K562 (cell line): ENCODE measurements around the gene ANKS3. TPM values are rescaled to one million over a fixed set of nuclear protein-coding genes. Genes with fewer than 3 reads are reported as not detected.

Source experiments
- ATAC-seq: fragments of 200-7000 bp; cut with Tn5 transposase; 3 replicates; pipeline ENCODE4 v1.9.1; 2020; ENCODE audit warnings: moderate library complexity
- BruUV-seq: library from RNA; stranded (reverse); fragments of 400-500 nt; replicated peaks from 2 replicates; lab custom pipeline; 2021; lab: Mats Ljungman, UMichigan
- CTCF ChIA-PET: fragments of 300-600 bp; formaldehyde crosslinking; extraction: SDS; loops from one replicate; lab custom pipeline; 2021; ENCODE audit warnings: low intra/inter-chr PET ratio; lab: Yijun Ruan, JAX
- POLR2A ChIA-PET: fragments of 300-600, 350-650 bp; sonication (Branson Sonifier 250); formaldehyde crosslinking; extraction: SDS; loops from one replicate; lab custom pipeline; 2021; ENCODE audit warnings: antibody characterized with exemption, inconsistent platforms; lab: Yijun Ruan, JAX
- DNase-seq, 4 experiments: peaks; one replicate each; pipeline versions ENCODE4 v3.0.0 to v3.0.0-alpha.2; 2011 to 2018; ENCODE audit warnings: low spot score in 3 of 4, mixed read lengths in 3 of 4; ENCODE audit errors: extremely low read depth in 1 of 4
- FAIRE-seq: peaks from 2 replicates; lab custom pipeline; 2011; peaks lifted over from hg19 to GRCh38; lab: Jason Lieb, UNC
- H2AFZ ChIP-seq: 2 replicates; pipeline ENCODE4 v1.6.0; 2011; ENCODE audit warnings: low read depth, low read length, control low read depth, inconsistent platforms
- H3K27ac ChIP-seq: fragments of 200-600 bp; 3 replicates; pipeline ENCODE4 v1.8.0; 2011; ENCODE audit warnings: low read depth, mild to moderate bottlenecking, control low read depth, inconsistent platforms, low read length, moderate library complexity, mixed read lengths; ENCODE audit errors: extremely low read depth
- H3K27me3 ChIP-seq, 2 experiments: fragments of 300-600 bp in 1 of 2; 2 replicates in 1 of 2; 3 replicates in 1 of 2; pipeline versions ENCODE4 v1.6.0 to v1.8.0; 2011; ENCODE audit warnings: inconsistent platforms in 2 of 2, low read length in 2 of 2, mild to moderate bottlenecking in 1 of 2, mixed read lengths in 1 of 2, moderate library complexity in 1 of 2; ENCODE audit not compliant: control insufficient read depth in 2 of 2, insufficient read depth in 2 of 2
- H3K36me3 ChIP-seq: fragments of 300-600 bp; 3 replicates; pipeline ENCODE4 v1.8.0; 2011; ENCODE audit warnings: mild to moderate bottlenecking, low read length, inconsistent platforms; ENCODE audit not compliant: control insufficient read depth, insufficient read depth
- H3K4me1 ChIP-seq, 2 experiments: fragments of 200-600 bp in 1 of 2; replicated peaks in 1 of 2; 2 replicates in 1 of 2; 3 replicates in 1 of 2; pipeline versions ENCODE4 v1.5.1 to v1.8.0; 2011; ENCODE audit warnings: inconsistent platforms in 2 of 2, low read length in 2 of 2, mild to moderate bottlenecking in 1 of 2, mixed read lengths in 1 of 2, moderate library complexity in 1 of 2; ENCODE audit not compliant: control insufficient read depth in 2 of 2, insufficient read depth in 2 of 2
- H3K4me2 ChIP-seq: 2 replicates; pipeline ENCODE4 v1.6.1; 2011; ENCODE audit warnings: low read length, control low read depth, inconsistent platforms, mixed read lengths; ENCODE audit not compliant: insufficient read depth
- H3K4me3 ChIP-seq: fragments of 200-600 bp; sonication (generic), shearing (Covaris generic); 2 replicates; pipeline ENCODE4 v1.5.1; 2016; ENCODE audit warnings: control low read depth, inconsistent platforms
- H3K79me2 ChIP-seq: fragments of 200-600 bp; 3 replicates; pipeline ENCODE4 v1.8.0; 2011; ENCODE audit warnings: low read length, inconsistent platforms; ENCODE audit not compliant: control insufficient read depth, insufficient read depth
- H3K9ac ChIP-seq, 2 experiments: 2 replicates each; pipeline versions ENCODE4 v1.6.0 to v1.6.1; 2011; ENCODE audit warnings: low read depth in 2 of 2, low read length in 2 of 2, control low read depth in 1 of 2, inconsistent platforms in 1 of 2, mild to moderate bottlenecking in 1 of 2, mixed read lengths in 1 of 2; ENCODE audit not compliant: insufficient read depth in 1 of 2
- H3K9me1 ChIP-seq: one replicate; pipeline ENCODE4 v1.6.0; 2011; ENCODE audit warnings: inconsistent platforms, mild to moderate bottlenecking, low read length, moderate library complexity; ENCODE audit not compliant: control insufficient read depth, insufficient read depth
- H3K9me3 ChIP-seq: replicated peaks from 2 replicates; pipeline ENCODE4 v1.5.1; 2011; ENCODE audit warnings: low read depth, low read length, inconsistent platforms; ENCODE audit not compliant: control insufficient read depth, insufficient read depth
- H4K20me1 ChIP-seq: replicated peaks from 2 replicates; pipeline ENCODE4 v1.6.1; 2011; ENCODE audit warnings: low read length, inconsistent platforms, mixed read lengths; ENCODE audit not compliant: control insufficient read depth, insufficient read depth
- EP300 ChIP-seq: IDR thresholded peaks from 2 replicates; pipeline ENCODE4 v1.6.1; 2012; ENCODE audit warnings: low read length, improper control_type of control experiment
- ETV5 ChIP-seq: sonication (generic); formaldehyde crosslinking; IDR thresholded peaks from 2 replicates; pipeline ENCODE4 v1.4.0; 2020; ENCODE audit warnings: low read depth, mild to moderate bottlenecking, missing genetic modification reagents
- EWSR1 ChIP-seq: fragments of 450-650 bp; IDR thresholded peaks from 2 replicates; pipeline ENCODE4 v1.6.1; 2018; ENCODE audit warnings: borderline replicate concordance, mild to moderate bottlenecking, low read depth, moderate library complexity; ENCODE audit not compliant: partially characterized antibody
- MXI1 ChIP-seq: IDR thresholded peaks from 2 replicates; pipeline ENCODE4 v1.6.1; 2011; ENCODE audit warnings: low read depth, mild to moderate bottlenecking, improper control_type of control experiment, low read length
- NFIC ChIP-seq: fragments of 450-650 bp; IDR thresholded peaks from 2 replicates; pipeline ENCODE4 v1.6.1; 2017; ENCODE audit warnings: mild to moderate bottlenecking, inconsistent platforms
- STAG1 ChIP-seq: sonication (generic); formaldehyde crosslinking; IDR thresholded peaks from 2 replicates; pipeline ENCODE4 v1.5.0; 2020; ENCODE audit warnings: missing genetic modification reagents, borderline replicate concordance
- TSHZ1 ChIP-seq: fragments of 250-450 bp; sonication (Bioruptor Pico); IDR thresholded peaks from 2 replicates; pipeline ENCODE4 v1.4.0; 2020; ENCODE audit warnings: mild to moderate bottlenecking, moderate library complexity
- XRCC4 ChIP-seq: IDR thresholded peaks from one replicate; pipeline ENCODE4 v1.6.1; 2011; ENCODE audit not compliant: insufficient read depth, insufficient read length; ENCODE audit errors: extremely low read depth
- ZBTB8A ChIP-seq: fragments of 450-650 bp; IDR thresholded peaks from 2 replicates; pipeline ENCODE4 v1.6.1; 2018; ENCODE audit warnings: mild to moderate bottlenecking, moderate library complexity; ENCODE audit not compliant: partially characterized antibody
- ZFPM2 ChIP-seq: fragments of 250-450 bp; sonication (Bioruptor Pico); IDR thresholded peaks from 2 replicates; pipeline ENCODE4 v1.5.1; 2022; ENCODE audit warnings: mild to moderate bottlenecking
- ZNF146 ChIP-seq: IDR thresholded peaks from one replicate; pipeline ENCODE4 v1.6.1; 2018; ENCODE audit warnings: missing compliant biosample characterization; ENCODE audit not compliant: unreplicated experiment
- ZNF551 ChIP-seq: fragments of 250-450 bp; sonication (Bioruptor Pico); IDR thresholded peaks from 2 replicates; pipeline ENCODE4 v1.5.0; 2021; ENCODE audit warnings: mild to moderate bottlenecking, moderate library complexity
- ZNF583 ChIP-seq: fragments of 250-450 bp; sonication (Bioruptor Pico); IDR thresholded peaks from 2 replicates; pipeline ENCODE4 v1.4.0; 2020
- ZNF592 ChIP-seq: fragments of 450-650 bp; IDR thresholded peaks from 2 replicates; pipeline ENCODE4 v1.6.1; 2017; ENCODE audit warnings: antibody characterized with exemption, mild to moderate bottlenecking
- WGBS: fragments of 100-300 bp; shearing (Covaris generic); methylation state at CpG from one replicate; pipeline ENCODE4 v1.1.6; 2016; ENCODE audit warnings: low coverage, mixed read lengths; ENCODE audit not compliant: insufficient coverage; ENCODE audit errors: missing lambda C conversion rate; 5-methylcytosine and 5-hydroxymethylcytosine counted together
- in situ Hi-C: fragments of 300-500 bp; cut with MboI; formaldehyde crosslinking; loops from 4 replicates; pipeline ENCODE4 v1.15.0; 2018; ENCODE audit warnings: inconsistent platforms, mixed read lengths
- intact Hi-C: fragments of 100-400 bp; cut with micrococcal nuclease; formaldehyde crosslinking; loops from 2 replicates; pipeline ENCODE4 v1.14.2; 2022
- polyA plus RNA-seq, 8 experiments: library from polyadenylated mRNA; depleted of rRNA in 4 of 8; stranded (reverse) in 5 of 8; unstranded in 3 of 8; fragments of >200 nt; fragmentation: Nextera tagmentation in 2 of 8; fragmentation: Illumina TruSeq in 1 of 8; extraction: Ambion mirVana in 2 of 8; extraction: Trizol in 1 of 8; gene quantifications; 2 replicates each; pipeline versions ENCODE4 v1.2.1 to v1.2.3, GENCODE V29; 2011 to 2014; ENCODE audit warnings: inconsistent platforms in 1 of 8, missing spikeins in 1 of 8
- total RNA-seq, 7 experiments: library from RNA; depleted of rRNA in 6 of 7; stranded (reverse); fragments of >200 nt in 6 of 7; fragmentation: Illumina TruSeq in 2 of 7; extraction: Trizol in 2 of 7; gene quantifications; 2 replicates each; pipeline versions ENCODE4 v1.2.1 to v1.2.3, GENCODE V29; 2011 to 2021; ENCODE audit warnings: low replicate concordance in 1 of 7
- TF ChIP-seq, protein P1 (sequence below): fragments of 250-450 bp; sonication (Bioruptor Pico); IDR thresholded peaks from 2 replicates; pipeline ENCODE4 v1.8.0; 2021; ENCODE audit warnings: moderate library complexity, mild to moderate bottlenecking, inconsistent platforms

ANKS3 gene
- total and polyA plus RNA-seq, 9 of the 15 experiments (the other 6 are each of a cell fraction or from before 2014, with no cell fraction given) = 0.43 to 25.7 (median 14.8) TPM

DNA sequence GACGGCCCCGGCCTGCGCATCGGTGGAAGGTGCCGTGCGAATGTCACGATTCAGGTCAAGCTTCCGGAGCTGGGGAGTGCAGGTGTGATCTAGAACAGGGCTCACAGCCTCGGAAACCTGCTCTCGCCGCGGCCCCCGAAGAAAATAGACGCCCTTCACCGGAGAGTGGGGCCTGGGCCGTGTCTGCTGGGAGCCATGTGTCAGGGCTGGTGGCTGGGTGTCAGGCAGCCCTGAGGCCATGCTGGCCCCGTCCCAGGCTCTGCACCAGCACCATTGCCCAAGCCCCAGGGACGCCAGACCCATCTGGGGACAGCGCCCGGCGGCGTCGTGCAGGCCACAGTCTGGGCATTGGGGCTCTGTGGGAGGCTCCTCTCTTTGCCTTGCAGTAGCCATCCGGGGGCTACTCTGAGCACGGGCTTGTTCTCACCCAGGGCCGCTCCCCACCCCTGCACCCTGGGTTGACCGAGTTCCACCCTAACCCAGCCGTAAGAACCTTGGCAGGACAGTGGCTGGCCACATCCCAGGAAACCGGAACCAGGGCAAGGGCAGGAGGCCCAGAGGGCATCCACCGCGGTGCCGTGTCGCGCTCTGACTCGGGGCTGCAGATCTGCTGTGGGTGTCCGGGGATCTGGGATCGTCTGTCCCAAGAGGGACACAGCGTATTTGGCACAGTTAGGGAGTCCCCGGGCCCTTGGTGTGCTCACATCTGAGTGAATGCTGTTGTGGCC is 46.0 kb downstream of the ANKS3 start:
- BruUV-seq = no TSS peak
- Histone ChIP-seq H3K4me1 (peaks cover 0 to 39% of the 10 kb centered on the region in 2 experiments; a peak in 3 of 5 replicates), H3K4me3 (no peak overlapping the region), H4K20me1 (no peaks in the 10 kb centered on the region; the same call in 1 of the 2 replicates), H3K27ac (no peak overlapping the region), H3K79me2 (no peaks in the 10 kb centered on the region), H3K27me3 (no peaks in the 10 kb centered on the region), H3K9me3 (no peaks in the 10 kb centered on the region), H3K9ac (no peak overlapping the region), H3K4me2 (no peak overlapping the region), H3K9me1 (peaks cover 3% of the 10 kb centered on the region), H3K36me3 (peaks cover 36% of the 10 kb centered on the region; the same call in 2 of the 3 replicates), H2AFZ (no peak overlapping the region)
- no peak for TF ChIP-seq ZFPM2 (CRISPR knock-in tag)
- no peak for TF ChIP-seq NFIC
- no peak for TF ChIP-seq STAG1 (CRISPR knock-in tag)
- no peak for TF ChIP-seq MXI1
- TF ChIP-seq, protein P1, sequence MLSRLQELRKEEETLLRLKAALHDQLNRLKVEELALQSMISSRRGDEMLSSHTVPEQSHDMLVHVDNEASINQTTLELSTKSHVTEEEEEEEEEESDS (CRISPR knock-in tag) = no peak
- no peak for TF ChIP-seq ZNF146 (CRISPR knock-in tag)
- TF ChIP-seq EWSR1 = no peak
- TF ChIP-seq ZBTB8A = no peak
- no peak for TF ChIP-seq ZNF551 (CRISPR knock-in tag)
- TF ChIP-seq EP300 = no peak
- no peak for TF ChIP-seq TSHZ1 (CRISPR knock-in tag)
- TF ChIP-seq ZNF592 = no peak
- no peak for TF ChIP-seq ETV5 (CRISPR knock-in tag)
- no peak for TF ChIP-seq XRCC4
- TF ChIP-seq ZNF583 (CRISPR knock-in tag) = no peak
- in situ Hi-C loops (no loop called here), intact Hi-C loops (no loop called here)
- ChIA-PET POLR2A (no interaction called here), CTCF (no interaction called here)
- WGBS = 90% methylated on average over 37 of the region's 39 CpGs
- DNase-seq (no peak), ATAC-seq (no peak), FAIRE-seq (no peak)
